GM23338 (cell line): ENCODE results near the gene RASEF. TPM values are rescaled to one million over a fixed set of nuclear protein-coding genes. Genes with fewer than 3 reads are reported as not detected.

Experiments used
- ATAC-seq: fragments of 200-7000 bp; cut with Tn5 transposase; 3 replicates; pipeline ENCODE4 v1.9.1; 2020
- DNase-seq: peaks from one replicate; pipeline ENCODE4 v3.0.0-alpha.2; 2015; ENCODE audit warnings: low spot score
- H2AFZ ChIP-seq: fragments of 200-600 bp; sonication (generic); 2 replicates; pipeline ENCODE4 v1.8.0; 2016; ENCODE audit warnings: antibody characterized with exemption, mild to moderate bottlenecking, moderate library complexity
- H3F3A ChIP-seq: fragments of 200-600 bp; sonication (generic); replicated peaks from 2 replicates; pipeline ENCODE4 v1.8.0; 2017; ENCODE audit warnings: antibody characterized with exemption, mixed run types, low read depth
- H3K27ac ChIP-seq: fragments of 200-600 bp; sonication (generic); 2 replicates; pipeline ENCODE4 v1.6.1; 2016; ENCODE audit warnings: low read depth
- H3K27me3 ChIP-seq: fragments of 200-600 bp; sonication (generic); 2 replicates; pipeline ENCODE4 v1.8.0; 2016; ENCODE audit warnings: mild to moderate bottlenecking, mixed run types, moderate library complexity; ENCODE audit not compliant: insufficient read depth
- H3K36me3 ChIP-seq: fragments of 200-600 bp; sonication (generic); 2 replicates; pipeline ENCODE4 v1.8.0; 2016; ENCODE audit warnings: mild to moderate bottlenecking; ENCODE audit not compliant: insufficient read depth
- H3K4me1 ChIP-seq: fragments of 200-600 bp; sonication (generic); 2 replicates; pipeline ENCODE4 v1.8.0; 2016; ENCODE audit warnings: mild to moderate bottlenecking, moderate library complexity; ENCODE audit not compliant: insufficient read depth
- H3K4me2 ChIP-seq: fragments of 200-600 bp; sonication (generic); 2 replicates; pipeline ENCODE4 v1.7.1; 2017; ENCODE audit warnings: mixed run types
- H3K4me3 ChIP-seq: fragments of 200-600 bp; sonication (generic); 2 replicates; pipeline ENCODE4 v1.6.1; 2016; ENCODE audit warnings: mixed run types
- H3K79me2 ChIP-seq: fragments of 200-600 bp; sonication (generic); replicated peaks from 2 replicates; pipeline ENCODE4 v1.8.0; 2017; ENCODE audit warnings: mild to moderate bottlenecking; ENCODE audit not compliant: insufficient read depth
- H3K9me2 ChIP-seq: fragments of 200-600 bp; sonication (generic); 2 replicates; pipeline ENCODE4 v1.8.0; 2017; ENCODE audit not compliant: insufficient read depth
- H4K20me1 ChIP-seq: fragments of 200-600 bp; sonication (generic); replicated peaks from 2 replicates; pipeline ENCODE4 v1.8.0; 2017; ENCODE audit warnings: mild to moderate bottlenecking; ENCODE audit not compliant: insufficient read depth
- H3K27ac Mint-ChIP-seq: 2 replicates; pipeline ENCODE4 v1.8.0; 2020; ENCODE audit warnings: inconsistent platforms, mild to moderate bottlenecking, moderate library complexity, mixed read lengths
- H3K27me3 Mint-ChIP-seq: 3 replicates; pipeline ENCODE4 v1.8.0; 2022; ENCODE audit warnings: low read depth, mild to moderate bottlenecking, moderate library complexity, mixed read lengths, inconsistent platforms; ENCODE audit not compliant: insufficient read depth, poor library complexity
- H3K36me3 Mint-ChIP-seq: 3 replicates; pipeline ENCODE4 v1.8.0; 2021; ENCODE audit warnings: low read depth, mild to moderate bottlenecking, inconsistent platforms, moderate library complexity, mixed read lengths
- H3K4me1 Mint-ChIP-seq: 3 replicates; pipeline ENCODE4 v1.8.0; 2020; ENCODE audit warnings: mild to moderate bottlenecking, inconsistent platforms, mixed read lengths
- H3K4me3 Mint-ChIP-seq: 3 replicates; pipeline ENCODE4 v1.8.0; 2021; ENCODE audit warnings: moderate library complexity, mild to moderate bottlenecking, inconsistent platforms, mixed read lengths
- H3K9me3 Mint-ChIP-seq: 3 replicates; pipeline ENCODE4 v1.8.0; 2020; ENCODE audit warnings: moderate library complexity, mild to moderate bottlenecking, inconsistent platforms, mixed read lengths
- EZH2 ChIP-seq: fragments of 200-600 bp; sonication (generic); IDR thresholded peaks from one replicate; pipeline ENCODE4 v1.8.0; 2017; ENCODE audit warnings: antibody characterized with exemption, mild to moderate bottlenecking, low read depth; ENCODE audit not compliant: unreplicated experiment
- EZH2phosphoT487 ChIP-seq: fragments of 200-600 bp; sonication (generic); IDR thresholded peaks from one replicate; pipeline ENCODE4 v1.8.1; 2018; ENCODE audit warnings: antibody characterized with exemption; ENCODE audit not compliant: unreplicated experiment
- JUNB ChIP-seq: IDR thresholded peaks from one replicate; pipeline ENCODE4 v1.6.1; 2016; ENCODE audit warnings: antibody characterized with exemption; ENCODE audit not compliant: unreplicated experiment
- NANOG ChIP-seq: IDR thresholded peaks from 2 replicates; pipeline ENCODE4 v1.6.1; 2016; ENCODE audit warnings: antibody characterized with exemption, borderline replicate concordance
- POLR2AphosphoS5 ChIP-seq: IDR thresholded peaks from 2 replicates; pipeline ENCODE4 v1.6.1; 2016; ENCODE audit warnings: antibody characterized with exemption, low read depth
- REST ChIP-seq: IDR thresholded peaks from one replicate; pipeline ENCODE4 v1.6.1; 2018; ENCODE audit warnings: antibody characterized with exemption; ENCODE audit not compliant: unreplicated experiment
- STAT1 ChIP-seq: IDR thresholded peaks from one replicate; pipeline ENCODE4 v1.6.1; 2016; ENCODE audit warnings: antibody characterized with exemption; ENCODE audit not compliant: unreplicated experiment
- ZNF114 ChIP-seq: fragments of 250-450 bp; sonication (Bioruptor Pico); IDR thresholded peaks from 2 replicates; pipeline ENCODE4 v1.5.0; 2020; ENCODE audit warnings: mild to moderate bottlenecking, moderate library complexity
- ZNF331 ChIP-seq: fragments of 250-450 bp; sonication (Bioruptor Pico); IDR thresholded peaks from 2 replicates; pipeline ENCODE4 v1.5.0; 2020; ENCODE audit warnings: low read depth, mild to moderate bottlenecking, moderate library complexity
- ZNF462 ChIP-seq: fragments of 250-450 bp; sonication (Bioruptor Pico); IDR thresholded peaks from 2 replicates; pipeline ENCODE4 v1.5.0; 2020; ENCODE audit warnings: mild to moderate bottlenecking, moderate library complexity
- polyA plus RNA-seq: library from polyadenylated mRNA; unstranded; fragments of >200 nt; fragmentation: Nextera tagmentation; extraction: Ambion mirVana; gene quantifications from 2 replicates; pipeline ENCODE4 v1.2.1, GENCODE V29; 2016
- total RNA-seq: library from RNA; depleted of rRNA; stranded (reverse); fragments of >200 nt; shearing (Covaris generic); gene quantifications from 2 replicates; pipeline ENCODE4 v1.2.3, GENCODE V29; 2014
- TF ChIP-seq, protein P1 (sequence below): IDR thresholded peaks from 2 replicates; pipeline ENCODE4 v1.6.1; 2016; ENCODE audit warnings: antibody characterized with exemption
- TF ChIP-seq, protein P2 (sequence below), 2 experiments: fragments of 200-600 bp in 1 of 2; sonication (generic) in 1 of 2; conservative IDR thresholded peaks; 2 replicates each; pipeline versions ENCODE4 v1.5.1 to v1.6.1; 2016 to 2017; ENCODE audit warnings: antibody characterized with exemption in 2 of 2, low read depth in 2 of 2, mild to moderate bottlenecking in 2 of 2, moderate library complexity in 1 of 2

The RASEF gene
- total and polyA plus RNA-seq, 2 experiments from 2014 or later: 3.6 to 10.4 TPM

DNA sequence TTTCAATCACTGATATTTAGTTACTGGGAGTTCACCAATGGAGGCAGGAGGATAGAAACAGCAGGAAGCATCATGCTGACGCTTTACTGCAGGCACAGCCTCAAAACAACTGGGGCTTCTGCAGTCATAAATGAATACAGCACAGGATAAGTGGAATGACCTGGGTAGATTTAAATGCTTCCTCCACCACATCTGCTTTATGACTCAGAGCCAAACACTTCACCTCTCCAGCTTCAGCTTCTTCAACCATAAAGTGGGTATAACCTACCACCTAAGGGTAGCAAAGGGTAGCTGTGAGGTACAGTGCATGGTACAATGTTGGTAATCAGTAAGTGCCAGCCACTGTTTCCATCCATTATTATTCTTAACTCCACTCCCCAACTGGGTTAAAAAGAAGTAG lies 28.4 kb downstream of the RASEF start:
- Histone ChIP-seq H3K27me3 (no peaks in the 10 kb centered on the region), H3K36me3 (no peaks in the 10 kb centered on the region), H3K4me2 (no peak overlapping the region), H3K4me3 (no peak overlapping the region), H4K20me1 (no peaks in the 10 kb centered on the region), H3K27ac (no peak overlapping the region), H3F3A (no peaks in the 10 kb centered on the region), H3K4me1 (no peaks in the 10 kb centered on the region), H3K79me2 (no peaks in the 10 kb centered on the region), H2AFZ (no peak overlapping the region), H3K9me2 (peaks cover 3% of the 10 kb centered on the region; the same call in 1 of the 2 replicates)
- Mint-ChIP-seq H3K9me3 (peaks cover 4% of the 10 kb centered on the region; the same call in 2 of the 3 replicates), H3K27me3 (no peaks in the 10 kb centered on the region), H3K4me1 (peaks cover 13% of the 10 kb centered on the region; the same call in 2 of the 3 replicates), H3K4me3 (no peak overlapping the region), H3K27ac (no peak overlapping the region), H3K36me3 (no peaks in the 10 kb centered on the region; the same call in 2 of the 3 replicates)
- DNase-seq (no peak), ATAC-seq (no peak)
- TF ChIP-seq EZH2 (no peak), ZNF114 (CRISPR knock-in tag) (no peak), NANOG (no peak), ZNF462 (CRISPR knock-in tag) (no peak), POLR2AphosphoS5 (no peak), STAT1 (no peak), REST (no peak), EZH2phosphoT487 (no peak), ZNF331 (CRISPR knock-in tag) (no peak), JUNB (no peak)
- TF ChIP-seq, protein P1, sequence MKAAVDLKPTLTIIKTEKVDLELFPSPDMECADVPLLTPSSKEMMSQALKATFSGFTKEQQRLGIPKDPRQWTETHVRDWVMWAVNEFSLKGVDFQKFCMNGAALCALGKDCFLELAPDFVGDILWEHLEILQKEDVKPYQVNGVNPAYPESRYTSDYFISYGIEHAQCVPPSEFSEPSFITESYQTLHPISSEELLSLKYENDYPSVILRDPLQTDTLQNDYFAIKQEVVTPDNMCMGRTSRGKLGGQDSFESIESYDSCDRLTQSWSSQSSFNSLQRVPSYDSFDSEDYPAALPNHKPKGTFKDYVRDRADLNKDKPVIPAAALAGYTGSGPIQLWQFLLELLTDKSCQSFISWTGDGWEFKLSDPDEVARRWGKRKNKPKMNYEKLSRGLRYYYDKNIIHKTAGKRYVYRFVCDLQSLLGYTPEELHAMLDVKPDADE: no peak
- TF ChIP-seq, protein P2, sequence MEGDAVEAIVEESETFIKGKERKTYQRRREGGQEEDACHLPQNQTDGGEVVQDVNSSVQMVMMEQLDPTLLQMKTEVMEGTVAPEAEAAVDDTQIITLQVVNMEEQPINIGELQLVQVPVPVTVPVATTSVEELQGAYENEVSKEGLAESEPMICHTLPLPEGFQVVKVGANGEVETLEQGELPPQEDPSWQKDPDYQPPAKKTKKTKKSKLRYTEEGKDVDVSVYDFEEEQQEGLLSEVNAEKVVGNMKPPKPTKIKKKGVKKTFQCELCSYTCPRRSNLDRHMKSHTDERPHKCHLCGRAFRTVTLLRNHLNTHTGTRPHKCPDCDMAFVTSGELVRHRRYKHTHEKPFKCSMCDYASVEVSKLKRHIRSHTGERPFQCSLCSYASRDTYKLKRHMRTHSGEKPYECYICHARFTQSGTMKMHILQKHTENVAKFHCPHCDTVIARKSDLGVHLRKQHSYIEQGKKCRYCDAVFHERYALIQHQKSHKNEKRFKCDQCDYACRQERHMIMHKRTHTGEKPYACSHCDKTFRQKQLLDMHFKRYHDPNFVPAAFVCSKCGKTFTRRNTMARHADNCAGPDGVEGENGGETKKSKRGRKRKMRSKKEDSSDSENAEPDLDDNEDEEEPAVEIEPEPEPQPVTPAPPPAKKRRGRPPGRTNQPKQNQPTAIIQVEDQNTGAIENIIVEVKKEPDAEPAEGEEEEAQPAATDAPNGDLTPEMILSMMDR (conservative IDR thresholded peaks at IDR 0.05; ENCODE audit: low read depth in 2 of 2): no peak
